T-helper 1 cell treated with Interleukin-12 subunit alpha and Interleukin-12 subunit beta and Interleukin-4 antibody, amounts not matched to agents 30 ng/mL and 1 ng/mL, for 36 hours (primary cell): ENCODE results near the gene SNX15. TPM values are rescaled to one million over a fixed set of nuclear protein-coding genes. Genes with fewer than 3 reads are reported as not detected.

Experiments
- intact Hi-C: fragments of 100-400 bp; cut with micrococcal nuclease; formaldehyde crosslinking; loops from one replicate; pipeline ENCODE4 v1.15.1; 2024
- total RNA-seq: library from RNA; stranded (reverse); gene quantifications from 2 replicates; pipeline ENCODE4 v1.2.3, GENCODE V29; 2022

The SNX15 gene
- total RNA-seq, 1 donor from 2014 or later = 35.8 TPM

GRCh38 chr11:65083834-65084597, 56.8 kb downstream of the SNX15 start, which contains the start of the genes CDCA5 and ZFPL1:
TSS of gene CDCA5 (minus strand) at chr11:65084040. CDS start at chr11:65083978, 62 bp downstream.
TSS of gene ZFPL1 (plus strand) at chr11:65084222. CDS start at chr11:65084699, 477 bp downstream.
- intact Hi-C loops = loop anchor here (1.0 kb wide), 14 partner anchors 12 to 531 kb away; partner anchors contain the start of genes ATG2A, EHD1, FAU and MRPL49

- intact Hi-C loops = loop anchor here (1.0 kb wide), 13 partner anchors 12 to 531 kb away; partner anchors contain the start of genes ATG2A, FAU, MRPL49 and PCNX3
Measured at GRCh38 chr11:65084598-65085375, 57.5 kb downstream of the SNX15 start.

GRCh38 chr11:65085446-65085845, 58.2 kb downstream of the SNX15 start:
- intact Hi-C loops = no loop called here

DNA sequence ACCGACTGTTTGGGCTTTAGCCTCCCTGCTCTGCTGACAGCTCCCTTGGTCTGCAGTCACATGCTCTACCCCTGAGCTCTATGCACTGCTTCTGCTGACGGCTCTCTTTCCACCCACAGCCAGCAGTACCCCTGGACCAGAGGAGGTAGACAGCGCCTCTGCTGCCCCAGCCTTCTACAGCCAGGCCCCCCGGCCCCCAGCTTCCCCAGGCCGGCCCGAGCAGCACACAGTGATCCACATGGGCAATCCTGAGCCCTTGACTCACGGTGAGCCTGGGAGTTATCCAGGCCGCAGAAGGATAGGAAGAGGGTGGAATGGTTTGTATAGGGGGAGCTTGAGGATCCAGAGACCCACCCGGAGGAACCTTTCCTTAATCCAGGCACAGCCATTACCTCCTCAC, 59.6 kb downstream of the SNX15 start:
- intact Hi-C loops = no loop called here

- intact Hi-C loops = no loop called here
Measured at GRCh38 chr11:65087216-65087615, 60.0 kb downstream of the SNX15 start.

DNA sequence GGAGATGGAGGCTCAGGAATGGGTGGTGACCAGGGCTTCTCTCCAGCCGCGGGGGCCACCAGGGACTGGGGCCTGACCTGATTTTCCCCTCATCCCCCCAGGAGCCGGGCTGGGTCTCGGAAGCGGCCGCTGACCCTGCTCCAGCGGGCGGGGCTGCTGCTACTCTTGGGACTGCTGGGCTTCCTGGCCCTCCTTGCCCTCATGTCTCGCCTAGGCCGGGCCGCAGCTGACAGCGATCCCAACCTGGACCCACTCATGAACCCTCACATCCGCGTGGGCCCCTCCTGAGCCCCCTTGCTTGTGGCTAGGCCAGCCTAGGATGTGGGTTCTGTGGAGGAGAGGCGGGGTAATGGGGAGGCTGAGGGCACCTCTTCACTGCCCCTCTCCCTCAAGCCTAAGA, 60.6 kb downstream of the SNX15 start:
- intact Hi-C loops = no loop called here

DNA sequence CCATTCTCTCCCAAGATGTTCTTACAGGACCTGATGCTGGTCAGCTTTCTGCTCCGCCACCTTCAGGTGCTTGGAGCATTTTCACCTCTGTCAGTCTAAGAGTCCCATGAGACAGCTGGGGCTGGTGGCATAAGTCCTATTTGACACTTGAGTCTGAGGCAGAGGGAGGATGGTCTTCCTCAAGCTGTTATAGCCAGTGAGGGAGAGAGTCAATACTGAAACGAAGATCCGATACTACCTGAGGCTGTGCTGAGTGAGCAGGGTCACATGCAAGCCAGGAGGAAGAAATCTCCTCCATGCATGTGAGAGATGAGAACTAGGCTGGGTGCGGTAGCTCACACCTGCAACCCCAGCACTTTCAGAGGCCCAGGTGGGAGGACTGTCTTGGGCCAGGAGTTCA, 62.4 kb downstream of the SNX15 start:
- intact Hi-C loops = no loop called here

Other genes with a start within 250 kb of the SNX15 start
- 485 and 486 TPM in 2 replicates for gene SF1, start 248.9 kb upstream of the SNX15 start, total RNA-seq
- 79.2 and 80.7 TPM in 2 replicates for gene MAP4K2, start 224.2 kb upstream of the SNX15 start, total RNA-seq
- gene MEN1, start 216.9 kb upstream of the SNX15 start, total RNA-seq = 28.7 TPM in 2 replicates
- 0.42 and 1.0 TPM in 2 replicates for gene CDC42BPG, start 182.8 kb upstream of the SNX15 start, total RNA-seq
- 133 and 145 TPM in 2 replicates for gene EHD1, start 148.8 kb upstream of the SNX15 start, total RNA-seq
- gene ATG2A, start 110.2 kb upstream of the SNX15 start, total RNA-seq = 30.3 and 31.3 TPM in 2 replicates
- gene PPP2R5B, start 102.8 kb upstream of the SNX15 start, total RNA-seq = 17.0 and 18.6 TPM in 2 replicates
- not detected in 2 replicates for gene GPHA2, start 91.5 kb upstream of the SNX15 start, total RNA-seq
- not detected in 2 replicates for gene MAJIN, start 55.3 kb upstream of the SNX15 start, total RNA-seq
- 0.10 TPM in 1 of 2 replicates, not detected in the other for gene BATF2, start 30.5 kb upstream of the SNX15 start, total RNA-seq
- gene ARL2, start 13.3 kb upstream of the SNX15 start, total RNA-seq = 55.8 and 57.9 TPM in 2 replicates
- 17.0 and 17.5 TPM in 2 replicates for gene SAC3D1, start 13.8 kb downstream of the SNX15 start, total RNA-seq
- 14.1 and 14.4 TPM in 2 replicates for gene NAALADL1, start 31.1 kb downstream of the SNX15 start, total RNA-seq
- 70.7 and 72.1 TPM in 2 replicates for gene CDCA5, start 56.6 kb downstream of the SNX15 start, total RNA-seq
- 31.2 and 33.9 TPM in 2 replicates for gene ZFPL1, start 56.8 kb downstream of the SNX15 start, total RNA-seq
- 145 and 152 TPM in 2 replicates for gene VPS51, start 68.8 kb downstream of the SNX15 start, total RNA-seq
- 19.7 and 25.4 TPM in 2 replicates for gene TM7SF2, start 84.4 kb downstream of the SNX15 start, total RNA-seq
- gene ZNHIT2, start 90.3 kb downstream of the SNX15 start, total RNA-seq = 11.5 and 11.9 TPM in 2 replicates
- gene FAU, start 94.7 kb downstream of the SNX15 start, total RNA-seq = 978 and 991 TPM in 2 replicates
- gene MRPL49, start 94.9 kb downstream of the SNX15 start, total RNA-seq = 50.1 and 57.6 TPM in 2 replicates
- gene SYVN1, start 107.1 kb downstream of the SNX15 start, total RNA-seq = 53.2 and 67.2 TPM in 2 replicates
- not detected in 2 replicates for gene SPDYC, start 142.8 kb downstream of the SNX15 start, total RNA-seq
- gene CAPN1, start 154.5 kb downstream of the SNX15 start, total RNA-seq = 191 TPM in 2 replicates
- gene POLA2, start 234.5 kb downstream of the SNX15 start, total RNA-seq = 51.9 and 53.2 TPM in 2 replicates